Measurements from ENCODE around the gene RPP14.
"Not testable (repeated sequence)": the region's sequence is repeated elsewhere in the genome, so short reads cannot be mapped to it uniquely, and the experiment has no call there.

The RPP14 gene

DNA sequence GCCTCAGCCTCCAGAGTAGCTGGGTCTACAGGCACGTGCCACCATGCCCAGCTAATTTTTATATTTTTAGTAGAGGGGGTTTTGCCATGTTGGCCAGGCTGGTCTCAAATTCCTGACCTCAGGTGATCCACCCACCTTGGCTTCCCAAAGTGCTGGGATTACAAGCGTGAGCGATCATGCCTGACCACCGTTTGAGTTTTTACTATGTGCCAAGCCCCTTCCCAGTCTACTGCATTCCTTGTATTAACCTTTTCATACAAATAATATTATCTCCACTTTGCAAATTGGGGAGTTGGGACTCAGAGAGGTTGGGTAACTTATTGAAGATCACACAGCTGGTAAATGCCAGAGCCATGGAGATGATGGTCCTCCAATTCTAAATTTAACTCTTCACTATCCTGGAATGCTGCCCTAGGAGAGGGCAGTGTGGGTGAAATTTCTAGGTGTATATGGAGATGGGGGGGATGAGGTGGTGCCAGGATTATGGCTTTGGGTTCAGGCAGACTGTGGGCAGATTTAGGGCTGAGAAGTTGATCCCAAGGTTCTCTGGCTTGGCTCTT is 25.6 kb downstream of the RPP14 start:
- no peak for DNase-seq (ENCODE audit: low read depth in 2 of 2)

DNA sequence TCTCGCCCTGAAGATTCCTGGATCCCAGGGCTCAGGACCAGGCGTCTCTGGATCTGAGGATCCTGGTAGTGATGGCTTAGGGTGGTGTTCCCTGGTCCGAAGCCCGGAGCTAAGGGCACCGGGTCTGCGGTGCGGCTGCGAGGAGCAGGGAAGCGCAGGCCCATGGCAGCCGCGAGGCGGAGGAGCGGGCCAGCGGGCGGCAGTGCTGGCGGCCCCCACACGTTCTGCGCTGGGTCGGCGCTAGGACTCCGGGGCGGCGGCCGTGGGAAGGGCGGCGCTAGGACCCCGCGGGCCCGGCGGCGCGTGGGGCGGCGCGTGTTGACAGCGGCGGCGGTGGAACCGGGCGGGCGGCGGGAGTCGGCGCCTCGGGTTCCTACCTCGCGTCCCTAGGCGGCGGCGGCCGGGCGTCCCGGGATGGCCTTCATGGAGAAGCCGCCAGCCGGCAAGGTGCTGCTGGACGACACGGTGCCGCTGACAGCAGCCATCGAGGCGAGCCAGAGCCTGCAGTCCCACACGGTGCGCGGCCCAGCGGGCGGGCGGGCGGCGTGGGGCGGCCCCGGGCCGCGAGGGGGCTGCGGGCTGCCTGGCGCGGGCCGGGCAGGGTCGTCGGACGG is 26.6 kb downstream of the RPP14 start, which contains the start of gene PXK:
TSS of gene PXK (plus strand) at position 318 of the 614 bp plus-strand sequence. CDS start at position 415, 97 bp downstream.
- DNase-seq (ENCODE audit: low read depth in 2 of 2): peak; percentile 54 to 64

DNA sequence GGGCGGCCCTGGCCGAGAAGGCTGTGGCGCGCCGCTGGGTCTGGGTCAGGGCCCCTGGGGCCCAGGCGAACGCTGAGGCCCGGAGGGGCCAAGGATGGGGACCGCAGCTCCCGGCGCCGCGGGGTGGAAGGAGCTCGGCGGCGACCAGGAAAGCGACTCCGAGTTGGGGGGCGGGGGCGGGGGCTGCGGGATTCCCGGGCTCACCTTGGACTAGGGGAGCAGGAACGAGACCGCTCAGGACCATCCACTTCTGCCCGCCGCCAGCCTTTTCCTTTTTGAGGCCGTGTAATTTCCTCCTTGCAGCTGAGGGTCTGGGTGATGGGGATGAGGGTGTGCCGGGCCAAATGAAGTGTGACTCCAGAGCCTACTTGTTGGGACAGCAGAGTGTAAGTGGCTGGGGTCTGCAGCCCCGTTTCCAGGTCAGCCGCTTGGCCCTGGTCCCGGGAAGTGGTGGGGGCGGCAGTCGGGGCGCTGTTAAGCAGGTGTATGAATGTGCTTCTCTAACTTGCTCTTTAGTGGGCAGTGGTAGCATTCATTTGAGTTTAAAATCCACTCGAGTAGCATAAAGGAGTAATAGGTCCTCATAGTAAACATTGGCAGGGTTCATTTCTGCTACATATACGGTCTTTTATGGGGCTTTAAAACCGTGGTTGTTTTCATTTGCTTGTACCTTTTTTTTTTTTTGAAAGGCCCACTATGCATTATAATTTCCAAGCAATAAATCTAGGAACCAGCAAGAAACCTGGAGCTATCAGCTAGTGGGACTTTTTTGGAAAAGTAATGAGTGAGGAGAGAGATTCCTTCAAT is 27.4 kb downstream of the RPP14 start:
- DNase-seq (ENCODE audit: low read depth in 2 of 2): no peak

DNA sequence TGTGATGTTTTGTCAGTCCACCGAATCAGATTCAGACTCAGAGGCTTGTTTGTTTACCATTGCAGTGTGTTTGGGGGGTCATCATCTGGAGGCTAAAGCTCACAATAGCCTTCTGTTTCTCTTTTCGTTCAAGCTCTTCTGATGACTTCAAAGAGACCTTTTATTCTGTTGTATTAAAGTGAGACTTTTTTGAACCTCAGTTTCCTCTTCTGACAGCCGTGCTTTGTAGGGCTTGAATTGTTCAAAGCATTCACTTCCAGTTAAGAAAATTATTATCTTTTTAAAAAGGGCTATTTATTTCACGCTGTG is 27.9 kb downstream of the RPP14 start:
- no peak for DNase-seq (ENCODE audit: low read depth in 2 of 2)

DNA sequence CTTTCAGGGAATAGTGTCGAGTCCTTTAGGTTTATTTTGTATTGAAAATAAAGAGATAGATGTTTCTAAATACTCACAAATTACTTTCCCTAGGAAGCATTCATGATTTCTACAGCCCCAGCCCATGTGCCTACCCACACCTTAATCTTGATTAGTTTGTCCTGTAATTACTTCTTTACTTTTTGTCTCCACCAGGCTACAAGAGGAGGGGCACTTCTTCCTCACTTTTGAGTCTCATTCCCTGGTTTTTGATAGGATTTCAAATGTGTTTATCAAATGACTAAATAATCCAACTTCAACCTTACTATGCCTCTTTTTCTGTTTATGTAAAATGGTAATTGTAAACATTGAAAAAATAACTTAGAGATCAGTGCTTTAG is 28.4 kb downstream of the RPP14 start:
- DNase-seq (ENCODE audit: low read depth in 2 of 2): no peak

DNA sequence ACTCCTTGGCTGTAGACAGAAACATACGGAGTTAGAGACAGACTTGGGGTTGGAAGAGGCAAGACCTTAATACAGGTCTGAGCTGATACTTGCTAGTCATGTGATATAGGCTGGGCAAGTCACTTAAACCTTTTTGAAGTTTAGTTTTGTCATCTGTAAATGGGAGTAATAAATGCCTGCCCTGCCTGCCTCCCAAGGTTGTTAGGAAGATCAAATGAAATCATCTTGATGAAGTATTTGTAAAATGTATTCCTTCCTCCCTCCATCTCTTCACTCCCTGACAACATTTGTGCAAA is 29.6 kb downstream of the RPP14 start:
- no peak for DNase-seq (ENCODE audit: low read depth in 2 of 2)

DNA sequence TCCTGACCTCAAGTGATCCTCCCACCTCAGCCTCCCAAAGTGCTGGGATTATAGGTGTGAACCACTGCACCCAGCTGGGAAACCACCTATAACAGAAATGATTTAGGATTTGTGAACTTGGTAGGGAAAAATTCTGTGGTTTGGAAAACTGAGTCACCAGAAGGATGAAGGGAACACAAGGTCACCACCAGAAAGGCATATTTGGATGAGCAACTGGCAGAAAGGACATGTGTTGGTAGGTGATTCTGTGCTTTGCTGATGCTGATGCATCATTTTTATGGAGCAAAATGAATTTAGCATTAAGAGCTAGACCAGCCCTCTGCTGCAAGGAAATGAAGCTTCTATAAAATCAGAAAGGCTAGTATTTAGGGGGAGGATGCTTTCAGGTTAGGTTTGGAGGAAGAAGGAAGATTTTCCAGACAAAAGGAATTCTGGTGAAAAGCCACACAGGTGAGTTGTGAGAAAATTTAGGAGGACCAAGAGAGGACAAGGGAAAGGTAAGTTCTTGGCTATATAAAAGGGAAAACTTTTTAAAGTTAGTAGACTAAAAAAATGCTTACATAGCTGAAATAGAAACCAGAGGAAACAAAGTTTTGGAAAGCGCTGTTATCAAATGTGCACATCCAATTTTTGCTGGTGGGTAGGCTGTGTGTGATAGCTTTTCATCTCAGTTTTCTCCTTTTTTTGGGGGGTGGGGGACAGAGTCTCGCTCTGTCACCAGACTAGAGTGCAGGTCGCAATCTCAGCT is 30.3 kb downstream of the RPP14 start:
- peak; percentile 70 to 74 for DNase-seq (ENCODE audit: low read depth in 2 of 2)

DNA sequence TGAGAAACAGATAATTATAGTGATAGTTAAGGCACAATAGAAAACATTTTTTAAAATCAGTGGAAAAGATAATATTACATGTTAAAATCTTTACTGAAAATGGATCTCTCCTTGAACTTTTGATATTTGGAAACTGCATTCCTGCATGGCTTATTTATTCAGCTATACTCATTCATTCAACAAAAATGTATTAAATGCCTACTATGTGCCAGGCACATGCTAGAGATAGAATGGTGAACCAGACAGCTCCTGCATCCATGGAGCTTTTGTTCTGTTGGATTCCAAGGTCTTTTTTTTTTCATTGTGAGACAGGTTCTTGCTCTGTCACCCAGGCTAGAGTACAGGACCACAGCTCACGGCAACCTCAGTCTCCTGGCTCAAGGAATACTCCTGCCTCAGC is 31.1 kb downstream of the RPP14 start:
- no peak for DNase-seq (ENCODE audit: low read depth in 2 of 2)

DNA sequence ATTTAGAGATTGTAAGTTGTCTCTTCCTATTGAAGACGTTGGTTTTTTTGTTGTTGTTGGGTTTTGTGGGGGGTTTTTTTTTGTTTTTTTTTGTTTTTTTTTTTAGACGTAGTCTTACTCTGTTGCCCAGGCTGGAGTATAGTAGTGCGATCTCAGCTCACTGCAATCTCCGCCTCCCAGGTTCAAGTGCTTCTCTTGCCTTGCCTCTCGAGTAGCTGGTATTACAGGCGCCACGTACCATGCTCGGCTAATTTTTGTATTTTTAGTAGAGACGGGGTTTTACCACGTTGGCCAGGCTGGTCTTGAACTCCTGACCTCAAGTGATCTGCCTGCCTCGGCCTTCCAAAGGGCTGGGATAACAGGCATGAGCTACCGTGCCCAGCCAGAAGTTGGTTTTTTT is 33.1 kb downstream of the RPP14 start:
- not testable (repeated sequence) for DNase-seq (ENCODE audit: low read depth in 2 of 2)

DNA sequence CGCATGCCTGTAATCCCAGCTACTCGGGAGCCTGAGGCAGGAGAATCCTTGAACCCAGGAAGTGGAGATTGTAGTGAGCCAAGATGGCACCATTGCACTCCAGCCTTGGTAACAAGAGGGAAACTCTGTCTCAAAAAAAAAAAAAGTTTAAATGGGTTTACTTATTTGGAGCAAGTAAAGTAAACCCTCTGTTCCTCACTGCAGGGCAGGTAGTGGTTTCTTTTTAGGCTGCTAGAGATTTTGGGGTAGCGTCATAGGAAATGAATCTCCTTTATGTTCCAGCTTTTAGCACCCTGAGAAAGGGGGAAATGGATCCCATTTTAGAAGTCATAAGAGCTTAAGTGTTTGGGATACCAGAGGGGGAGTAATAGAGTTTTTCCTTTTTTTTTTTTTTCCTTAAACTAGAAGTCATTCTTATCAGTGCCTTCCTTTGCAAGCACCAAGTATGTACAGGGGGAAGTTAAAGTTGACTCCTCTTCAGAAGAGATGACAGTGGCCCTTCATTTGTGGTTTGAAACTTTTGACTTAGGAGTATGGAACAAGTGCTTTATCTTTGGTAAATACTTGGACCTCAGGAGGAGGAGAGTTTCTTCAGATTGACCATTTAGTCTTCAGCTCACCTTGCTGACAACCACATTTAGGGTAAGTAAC is 34.7 kb downstream of the RPP14 start:
- DNase-seq (ENCODE audit: low read depth in 2 of 2): no peak

DNA sequence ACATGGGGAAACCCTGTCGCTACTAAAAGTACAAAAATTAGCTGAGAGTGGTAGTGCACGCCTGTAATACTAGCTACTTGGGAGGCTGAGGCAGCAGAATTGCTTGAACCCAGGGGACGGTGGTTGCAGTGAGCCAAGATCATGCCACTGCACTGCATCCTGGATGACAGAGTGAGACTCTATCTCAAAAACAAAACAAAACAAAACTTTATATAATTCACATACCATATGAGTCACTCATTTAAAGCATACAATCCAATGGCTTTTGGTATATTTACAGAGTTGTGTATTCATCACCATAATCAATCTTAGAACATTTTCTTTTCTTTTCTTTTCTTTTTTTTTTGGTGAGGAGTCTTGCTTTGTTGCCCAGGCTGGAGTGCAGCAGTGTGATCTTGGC is 35.3 kb downstream of the RPP14 start:
- DNase-seq (ENCODE audit: low read depth in 2 of 2): no peak

DNA sequence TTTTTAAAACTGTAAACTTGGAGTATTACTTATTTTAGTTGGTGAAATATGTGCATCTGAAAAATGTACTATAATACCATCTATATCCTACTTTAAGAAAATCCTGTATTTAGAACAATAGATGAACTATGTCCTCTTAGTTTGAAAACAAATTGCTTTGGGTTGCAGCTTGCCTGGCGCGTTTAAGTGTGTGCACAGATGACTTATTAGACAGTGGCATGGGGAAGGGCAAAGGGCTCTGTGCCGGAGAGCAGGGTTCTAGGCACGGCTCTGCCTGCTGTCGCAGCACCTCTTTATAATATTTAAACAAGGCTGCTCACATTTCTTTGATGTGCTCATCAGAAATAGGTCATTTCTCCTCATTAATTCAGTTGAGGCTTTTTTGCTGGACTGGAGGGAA is 36.6 kb downstream of the RPP14 start:
- DNase-seq (ENCODE audit: low read depth in 2 of 2): no peak

DNA sequence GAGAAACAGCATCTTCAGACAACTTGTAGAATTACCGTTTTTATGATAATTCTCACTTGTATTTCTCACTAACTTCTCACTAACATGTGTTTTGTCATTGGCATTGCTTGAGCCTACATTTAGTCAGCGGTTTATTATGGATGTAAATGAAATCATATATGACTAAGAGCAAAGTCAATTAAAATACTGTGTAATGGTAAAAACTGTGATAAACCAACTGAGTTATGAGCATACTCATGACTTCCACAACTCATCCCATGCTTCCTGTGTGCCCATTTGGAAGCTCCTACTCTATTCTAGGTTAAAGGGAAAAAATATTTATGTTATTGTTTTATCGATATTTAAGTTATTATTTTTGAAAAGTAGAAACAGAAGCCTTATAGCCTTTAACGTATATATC is 39.4 kb downstream of the RPP14 start:
- DNase-seq (ENCODE audit: low read depth in 2 of 2): no peak

DNA sequence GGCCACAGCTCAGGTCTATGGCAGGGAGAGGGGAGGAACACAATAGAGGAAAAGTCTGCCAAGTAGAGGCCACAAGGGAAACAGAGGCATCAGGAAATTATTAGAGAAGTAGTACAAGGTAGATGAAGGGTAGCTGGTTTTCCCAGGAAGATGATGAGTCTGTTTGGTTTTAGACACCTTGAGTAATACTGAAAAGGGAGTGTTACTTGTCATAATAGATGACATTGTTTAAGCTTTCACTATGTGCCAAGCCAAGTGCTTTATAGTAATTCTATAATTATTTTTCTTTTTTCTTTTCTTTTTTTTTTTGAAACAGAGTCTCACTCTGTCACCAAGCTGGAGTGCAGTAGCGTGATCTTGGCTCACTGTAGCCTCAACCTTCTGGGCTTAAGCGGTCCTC is 40.3 kb downstream of the RPP14 start:
- DNase-seq (ENCODE audit: low read depth in 2 of 2): no peak

DNA sequence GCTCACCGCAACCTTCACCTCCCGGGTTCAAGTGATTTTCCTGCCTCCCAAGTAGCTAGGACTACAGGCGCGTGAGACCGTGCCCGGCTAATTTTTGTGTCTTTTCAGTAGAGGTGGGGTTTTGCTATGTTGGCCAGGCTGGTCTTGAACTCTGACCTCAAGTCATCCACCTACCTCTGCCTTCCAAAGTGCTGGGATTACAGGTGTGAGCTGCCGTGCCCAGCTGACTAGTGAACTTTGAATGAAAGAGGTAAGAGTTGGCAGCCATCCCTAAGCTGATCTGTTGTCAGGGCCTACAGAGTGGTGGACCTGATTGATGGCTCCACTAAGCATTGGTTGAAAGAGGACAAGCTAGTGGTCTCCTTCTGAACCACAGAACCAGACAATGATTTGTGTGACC is 41.9 kb downstream of the RPP14 start:
- no peak for DNase-seq (ENCODE audit: low read depth in 2 of 2)

DNA sequence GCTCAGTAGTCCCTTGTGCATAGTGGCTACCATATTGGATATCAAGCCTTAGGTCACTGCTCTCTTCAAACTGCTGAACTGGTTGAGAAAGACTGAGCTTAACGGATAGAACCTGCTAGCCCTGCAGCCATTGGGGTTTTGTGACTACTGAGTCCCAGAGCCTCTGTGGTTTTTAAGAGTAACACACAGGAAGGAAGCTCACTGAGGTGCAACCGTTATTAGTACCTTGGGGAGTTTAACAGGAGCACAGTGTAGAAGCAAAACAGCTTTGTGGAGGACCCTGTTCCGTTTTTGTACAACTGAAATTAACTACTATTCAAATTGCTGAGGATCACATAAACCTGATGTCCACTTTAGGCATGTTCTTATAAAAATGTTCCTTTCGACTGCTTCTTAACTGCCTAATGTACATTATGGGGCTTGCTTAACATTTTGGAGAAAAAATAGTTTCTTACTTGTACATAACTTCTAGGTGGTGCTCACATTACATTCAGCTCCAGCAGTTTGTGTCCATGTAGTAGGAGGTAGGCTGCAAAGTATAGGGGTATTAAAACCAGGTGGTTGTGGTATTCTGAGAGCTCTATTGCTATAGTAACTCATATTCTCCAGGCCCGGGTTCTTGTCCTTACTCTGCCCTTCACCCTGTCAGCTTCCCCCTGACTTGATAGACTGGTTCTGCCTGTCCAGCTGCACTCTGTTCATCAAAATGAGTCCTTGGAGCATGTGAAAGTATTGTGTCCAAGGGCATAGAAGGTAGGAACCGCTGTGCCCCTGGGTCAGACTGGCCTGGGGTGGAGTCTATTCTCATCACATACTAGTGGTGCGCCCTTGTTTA is 44.0 kb downstream of the RPP14 start:
- DNase-seq (ENCODE audit: low read depth in 2 of 2): no peak

DNA sequence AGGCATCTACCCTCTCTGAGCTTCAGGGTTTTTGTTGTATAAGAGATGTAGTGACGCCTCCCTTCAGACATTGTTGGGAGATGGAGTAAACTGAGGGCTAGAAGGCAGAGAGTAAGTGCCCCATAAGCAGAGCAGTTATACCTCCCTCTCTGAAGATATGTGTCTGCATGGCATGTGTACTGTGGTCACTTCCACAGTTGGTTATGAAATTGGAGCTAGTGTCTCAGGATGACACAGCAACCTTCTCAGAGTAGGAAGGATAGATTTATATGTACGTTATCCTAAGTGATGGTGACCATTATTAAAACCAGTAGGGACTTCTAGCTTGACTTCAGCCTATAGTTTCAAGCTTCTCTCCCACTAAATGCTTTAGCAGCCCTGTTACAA is 44.6 kb downstream of the RPP14 start:
- no peak for DNase-seq (ENCODE audit: low read depth in 2 of 2)

DNA sequence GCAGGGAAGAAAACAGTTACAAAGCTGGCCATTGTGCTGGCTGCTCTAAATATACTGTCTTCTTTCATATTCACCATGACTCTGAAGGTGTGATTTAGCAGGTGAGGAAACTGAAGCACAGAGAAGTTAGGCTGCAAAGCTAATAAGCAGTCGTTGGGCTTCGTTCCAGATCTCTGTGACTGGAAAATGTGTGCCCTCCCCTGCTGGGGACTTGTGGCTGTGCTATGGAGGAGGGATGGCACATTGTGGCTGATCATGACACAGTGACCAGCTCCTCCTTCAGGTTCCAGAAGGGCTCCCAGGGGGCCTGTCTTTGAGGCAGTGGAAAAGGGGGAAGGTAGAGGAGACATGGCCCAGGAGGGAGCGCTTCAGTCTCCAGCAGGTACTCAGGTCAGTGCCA is 45.9 kb downstream of the RPP14 start:
- no peak for DNase-seq (ENCODE audit: low read depth in 2 of 2)

DNA sequence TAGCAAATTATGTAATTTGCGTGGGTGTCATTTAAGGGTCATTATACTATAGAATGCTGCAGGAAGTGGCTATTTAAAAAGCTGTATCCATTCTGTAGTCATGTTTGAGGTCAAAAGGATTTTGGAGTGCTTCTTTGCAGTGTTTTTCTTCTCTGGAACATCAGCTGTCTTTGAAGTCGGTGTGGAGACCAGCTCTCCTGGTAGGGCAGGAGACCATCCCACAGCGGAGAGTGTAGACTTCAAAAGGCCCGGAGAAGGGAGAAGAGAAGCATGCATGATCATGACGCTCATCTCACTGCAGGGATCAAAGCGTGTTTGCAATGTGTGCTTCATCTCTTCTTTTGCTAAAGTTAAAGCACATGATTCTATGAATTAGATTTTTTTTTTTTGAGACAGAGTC is 46.6 kb downstream of the RPP14 start:
- no peak for DNase-seq (ENCODE audit: low read depth in 2 of 2)

DNA sequence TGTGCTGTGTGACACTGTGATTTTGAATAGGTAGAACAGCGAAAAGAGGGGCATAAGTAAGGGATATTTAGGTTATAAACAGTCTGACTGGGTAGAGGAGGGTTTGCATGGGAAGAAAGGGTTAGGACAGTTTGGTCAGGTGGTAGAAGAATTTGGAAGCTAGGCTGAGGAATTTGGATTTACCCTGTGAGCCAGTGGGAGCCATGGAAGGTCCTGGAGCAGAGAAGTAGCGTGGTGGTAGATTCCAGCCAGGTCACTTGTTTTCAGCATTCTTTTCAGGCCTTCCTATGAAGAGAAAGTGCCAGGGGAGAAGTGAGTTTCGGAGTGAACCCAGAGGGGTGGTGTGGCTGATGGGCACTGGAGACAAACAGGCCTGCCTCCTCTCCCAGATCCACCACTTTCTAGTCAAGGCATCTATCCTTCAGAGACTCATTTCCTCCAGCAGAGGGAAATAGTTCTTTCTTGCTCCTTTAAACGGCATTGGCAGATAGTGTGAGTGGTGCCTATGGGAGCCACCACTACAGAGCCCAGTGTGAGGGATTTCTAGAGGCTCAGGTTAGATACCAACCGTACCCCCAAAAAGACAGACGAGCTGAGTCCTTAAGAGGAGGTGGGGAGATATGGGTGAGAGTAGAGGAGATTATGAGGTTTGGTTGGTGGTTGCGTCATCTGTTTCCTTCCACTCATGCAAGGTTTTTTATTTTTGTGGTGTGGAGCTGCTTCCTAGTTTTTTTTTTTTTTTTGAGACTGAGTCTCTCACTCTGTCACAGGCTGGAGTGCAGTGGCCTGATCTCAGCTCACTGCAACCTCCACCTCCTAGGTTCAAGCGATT is 47.9 kb downstream of the RPP14 start:
- no peak for DNase-seq (ENCODE audit: low read depth in 2 of 2)

DNA sequence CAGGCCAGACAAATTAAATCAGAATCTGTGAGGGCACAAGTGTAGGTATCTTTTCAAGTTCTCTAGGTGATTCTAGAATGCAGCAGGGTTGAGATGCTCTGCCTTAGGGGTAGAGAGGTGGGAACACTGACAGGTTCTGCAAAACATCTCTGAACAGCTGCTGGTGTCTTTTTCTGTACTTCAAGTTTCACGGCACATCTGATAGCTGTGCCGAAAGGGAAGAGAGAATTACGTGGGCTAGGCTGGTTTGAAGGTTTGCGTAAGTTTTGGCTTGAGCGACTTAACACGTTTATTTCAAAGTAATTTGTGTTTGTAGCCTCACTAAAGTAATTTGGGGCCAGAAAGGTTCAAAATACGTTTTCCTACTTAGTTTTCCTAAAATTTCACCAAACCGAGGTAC is 49.1 kb downstream of the RPP14 start:
- DNase-seq (ENCODE audit: low read depth in 2 of 2): no peak
